Glutamatergic neuron (in vitro differentiated cells): ENCODE measurements around the gene TMEM220. TPM values are rescaled to one million over a fixed set of nuclear protein-coding genes. Genes with fewer than 3 reads are reported as not detected.
A peak's percentile ranks its signal among the peaks of the same experiment; 100 is the strongest.

ENCODE experiments used
- DNase-seq: peaks from one replicate; pipeline ENCODE4 v3.0.0; 2022
- H3K27ac Mint-ChIP-seq: one replicate; pipeline ENCODE4 v1.8.0; 2020; ENCODE audit warnings: mild to moderate bottlenecking, mixed read lengths, inconsistent platforms; ENCODE audit not compliant: unreplicated experiment
- H3K27me3 Mint-ChIP-seq: one replicate; pipeline ENCODE4 v1.8.0; 2020; ENCODE audit warnings: mild to moderate bottlenecking, moderate library complexity, mixed read lengths, inconsistent platforms; ENCODE audit not compliant: unreplicated experiment
- H3K36me3 Mint-ChIP-seq: one replicate; pipeline ENCODE4 v1.8.0; 2020; ENCODE audit warnings: mild to moderate bottlenecking, mixed read lengths, inconsistent platforms; ENCODE audit not compliant: unreplicated experiment
- H3K4me1 Mint-ChIP-seq: one replicate; pipeline ENCODE4 v1.8.0; 2020; ENCODE audit warnings: mild to moderate bottlenecking, low read depth, mixed read lengths, inconsistent platforms; ENCODE audit not compliant: unreplicated experiment
- H3K4me3 Mint-ChIP-seq: one replicate; pipeline ENCODE4 v1.8.0; 2020; ENCODE audit warnings: mild to moderate bottlenecking, mixed read lengths, inconsistent platforms; ENCODE audit not compliant: unreplicated experiment
- H3K9me3 Mint-ChIP-seq: one replicate; pipeline ENCODE4 v1.8.0; 2020; ENCODE audit warnings: mild to moderate bottlenecking, moderate library complexity, mixed read lengths, inconsistent platforms; ENCODE audit not compliant: unreplicated experiment
- total RNA-seq: library from RNA; stranded (reverse); fragmentation: NEBNext Ultra II Directional; extraction: Animal tissue kit (Norgen Biotek cat#: 25700); gene quantifications from one replicate; pipeline ENCODE4 v1.2.1, GENCODE V29; 2021; ENCODE audit not compliant: unreplicated experiment
- TF ChIP-seq, protein P1 (sequence below): fragments of 200-600 bp; sonication (generic); IDR thresholded peaks from one replicate; pipeline ENCODE4 v1.5.0; 2021; ENCODE audit not compliant: partially characterized antibody, unreplicated experiment

TMEM220 gene
- total RNA-seq, 1 donor from 2014 or later, result 1.6 TPM

- Mint-ChIP-seq H3K4me3 (no peak overlapping the region), H3K36me3 (no peaks in the 10 kb centered on the region), H3K9me3 (peaks cover 3% of the 10 kb centered on the region), H3K27me3 (peaks cover 7% of the 10 kb centered on the region), H3K27ac (no peak overlapping the region), H3K4me1 (peaks cover 8% of the 10 kb centered on the region)
- TF ChIP-seq, protein P1, sequence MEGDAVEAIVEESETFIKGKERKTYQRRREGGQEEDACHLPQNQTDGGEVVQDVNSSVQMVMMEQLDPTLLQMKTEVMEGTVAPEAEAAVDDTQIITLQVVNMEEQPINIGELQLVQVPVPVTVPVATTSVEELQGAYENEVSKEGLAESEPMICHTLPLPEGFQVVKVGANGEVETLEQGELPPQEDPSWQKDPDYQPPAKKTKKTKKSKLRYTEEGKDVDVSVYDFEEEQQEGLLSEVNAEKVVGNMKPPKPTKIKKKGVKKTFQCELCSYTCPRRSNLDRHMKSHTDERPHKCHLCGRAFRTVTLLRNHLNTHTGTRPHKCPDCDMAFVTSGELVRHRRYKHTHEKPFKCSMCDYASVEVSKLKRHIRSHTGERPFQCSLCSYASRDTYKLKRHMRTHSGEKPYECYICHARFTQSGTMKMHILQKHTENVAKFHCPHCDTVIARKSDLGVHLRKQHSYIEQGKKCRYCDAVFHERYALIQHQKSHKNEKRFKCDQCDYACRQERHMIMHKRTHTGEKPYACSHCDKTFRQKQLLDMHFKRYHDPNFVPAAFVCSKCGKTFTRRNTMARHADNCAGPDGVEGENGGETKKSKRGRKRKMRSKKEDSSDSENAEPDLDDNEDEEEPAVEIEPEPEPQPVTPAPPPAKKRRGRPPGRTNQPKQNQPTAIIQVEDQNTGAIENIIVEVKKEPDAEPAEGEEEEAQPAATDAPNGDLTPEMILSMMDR, result no peak
- DNase-seq, result no peak
These were observed 8.9 kb upstream of the TMEM220 start for GRCh38 chr17:10738521-10739258.

DNA sequence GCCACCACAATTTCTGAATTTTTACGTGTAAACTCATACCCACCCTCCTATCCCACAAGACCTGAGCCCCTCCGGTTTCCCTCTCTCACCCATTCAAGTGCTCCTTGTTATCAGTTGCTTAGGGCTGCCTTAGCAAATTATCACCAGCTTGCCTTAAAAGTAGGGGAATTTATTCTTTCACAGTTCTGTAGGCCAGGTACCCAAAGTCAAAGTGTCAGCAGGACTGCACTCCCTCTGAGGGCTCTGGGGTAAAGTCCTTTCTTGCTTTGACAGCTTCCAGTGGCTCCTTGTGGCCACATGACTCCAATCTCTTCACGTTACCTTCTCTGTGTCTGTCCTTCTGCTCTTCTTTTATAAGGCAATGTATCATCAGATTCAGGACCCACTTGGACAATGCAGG lies 7.9 kb upstream of the TMEM220 start:
- Mint-ChIP-seq H3K4me1 (peaks cover 8% of the 10 kb centered on the region), H3K9me3 (peaks cover 3% of the 10 kb centered on the region), H3K36me3 (no peaks in the 10 kb centered on the region), H3K27ac (no peak overlapping the region), H3K4me3 (no peak overlapping the region), H3K27me3 (peaks cover 7% of the 10 kb centered on the region)
- DNase-seq, result no peak
- TF ChIP-seq, protein P1, result no peak

- H3K4me3 Mint-ChIP-seq, result no peak overlapping the region
- TF ChIP-seq, protein P1, result peak; percentile 70
- H3K27me3 Mint-ChIP-seq, result peaks cover 7% of the 10 kb centered on the region
These were observed 7.4 kb upstream of the TMEM220 start for GRCh38 chr17:10737168-10737622.

GRCh38 chr17:10735821-10736220 lies 6.0 kb upstream of the TMEM220 start:
- H3K27ac Mint-ChIP-seq, result no peak overlapping the region
- DNase-seq, result no peak
- peaks cover 5% of the 10 kb centered on the region for H3K27me3 Mint-ChIP-seq
- no peak overlapping the region for H3K4me3 Mint-ChIP-seq
- TF ChIP-seq, protein P1, result no peak
- H3K9me3 Mint-ChIP-seq, result peaks cover 3% of the 10 kb centered on the region
- H3K4me1 Mint-ChIP-seq, result peaks cover 11% of the 10 kb centered on the region
- H3K36me3 Mint-ChIP-seq, result no peaks in the 10 kb centered on the region

More at GRCh38 chr17:10737168-10737622, 7.4 kb upstream of the TMEM220 start:
- peaks cover 8% of the 10 kb centered on the region for H3K4me1 Mint-ChIP-seq
- H3K36me3 Mint-ChIP-seq, result no peaks in the 10 kb centered on the region
- peak; percentile 69 for DNase-seq
- H3K27ac Mint-ChIP-seq, result no peak overlapping the region
- peaks cover 3% of the 10 kb centered on the region for H3K9me3 Mint-ChIP-seq

DNA sequence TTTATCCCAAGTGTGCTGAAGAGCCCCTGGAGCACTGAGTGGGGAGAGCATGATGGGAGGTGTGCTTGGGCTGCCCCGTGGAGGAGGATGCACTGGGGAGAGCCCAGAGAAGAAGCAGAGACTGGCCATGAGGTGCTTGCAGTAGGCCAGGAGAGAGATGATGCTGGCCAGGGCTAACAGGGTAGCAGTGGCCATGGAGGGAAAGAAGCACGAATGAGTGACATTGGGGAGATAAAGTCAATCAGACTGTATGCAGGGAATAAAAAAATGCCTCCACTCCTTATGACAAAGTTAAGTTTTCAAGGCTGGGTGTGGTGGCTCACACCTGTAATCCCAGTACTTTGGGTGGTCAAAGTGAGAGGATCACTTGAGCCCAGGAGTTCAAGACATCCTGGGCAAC lies 5.4 kb upstream of the TMEM220 start:
- Mint-ChIP-seq H3K4me3 (no peak overlapping the region), H3K4me1 (peaks cover 13% of the 10 kb centered on the region), H3K27ac (no peak overlapping the region), H3K9me3 (peaks cover 3% of the 10 kb centered on the region), H3K27me3 (peaks cover 5% of the 10 kb centered on the region), H3K36me3 (no peaks in the 10 kb centered on the region)
- DNase-seq, result no peak
- TF ChIP-seq, protein P1, result no peak
